Stimulated activated CD8-positive, alpha-beta memory T cell treated with anti-CD3 and anti-CD28 coated beads, Interleukin-7, amount 100 ng/mL, for 48 hours (primary cell): ENCODE results near the gene MEIG1.
"Not testable (repeated sequence)": the region's sequence is repeated elsewhere in the genome, so short reads cannot be mapped to it uniquely, and the experiment has no call there.

Experiments
- DNase-seq, 2 donors: peaks; one replicate each; pipeline ENCODE4 v3.0.0-alpha.2; 2020; ENCODE audit warnings: low read depth in 1 of 2; ENCODE audit errors: extremely low read depth in 1 of 2

The MEIG1 gene

GRCh38 chr10:14959221-14960057 lies at the start of gene MEIG1:
MEIG1 (plus strand) TSS chr10:14959388; CDS start chr10:14966469, 7,081 bp downstream.
- peak; percentile 82 to 89 for DNase-seq

GRCh38 chr10:14910953-14911352 lies 48.2 kb upstream of the MEIG1 start:
- no peak for DNase-seq

- no peak for DNase-seq
Measured at GRCh38 chr10:14911801-14912200, 47.4 kb upstream of the MEIG1 start.

GRCh38 chr10:14916600-14916999 lies 42.6 kb upstream of the MEIG1 start:
- DNase-seq: no peak

- no peak for DNase-seq
Measured at GRCh38 chr10:14917827-14918226, 41.4 kb upstream of the MEIG1 start.

GRCh38 chr10:14918964-14919363 lies 40.2 kb upstream of the MEIG1 start:
- no peak for DNase-seq

GRCh38 chr10:14924013-14924412 lies 35.2 kb upstream of the MEIG1 start:
- no peak for DNase-seq

GRCh38 chr10:14925268-14925667 lies 33.9 kb upstream of the MEIG1 start:
- DNase-seq: no peak

GRCh38 chr10:14926061-14926470 lies 33.1 kb upstream of the MEIG1 start:
- no peak for DNase-seq

GRCh38 chr10:14926722-14927416 lies 32.3 kb upstream of the MEIG1 start:
- DNase-seq: no peak

GRCh38 chr10:14930610-14931009 lies 28.6 kb upstream of the MEIG1 start:
- DNase-seq: no peak

GRCh38 chr10:14936584-14936983 lies 22.6 kb upstream of the MEIG1 start:
- no peak for DNase-seq

- peak; percentile 14 to 32 for DNase-seq
Measured at GRCh38 chr10:14938971-14939370, 20.2 kb upstream of the MEIG1 start.

- not testable (repeated sequence) for DNase-seq
Measured at GRCh38 chr10:14942147-14942949, 16.8 kb upstream of the MEIG1 start.

- not testable (repeated sequence) for DNase-seq
Measured at GRCh38 chr10:14942950-14943338, 16.2 kb upstream of the MEIG1 start.

- no peak for DNase-seq
Measured at GRCh38 chr10:14945108-14945507, 14.1 kb upstream of the MEIG1 start.

GRCh38 chr10:14947268-14947667 lies 11.9 kb upstream of the MEIG1 start:
- no peak for DNase-seq

- no peak for DNase-seq
Measured at GRCh38 chr10:14949291-14949690, 9.9 kb upstream of the MEIG1 start.

- no peak for DNase-seq
Measured at GRCh38 chr10:14952851-14953423, 6.3 kb upstream of the MEIG1 start.

- DNase-seq: no peak
Measured at GRCh38 chr10:14953424-14954000, 5.7 kb upstream of the MEIG1 start.
